GM21390 (cell line): Measurements from ENCODE around the gene DEUP1.
A peak's percentile ranks its signal among the peaks of the same experiment; 100 is the strongest.
"Not testable (repeated sequence)": the region's sequence is repeated elsewhere in the genome, so short reads cannot be mapped to it uniquely, and the experiment has no call there.

Experiments used
- ATAC-seq: cut with Tn5 transposase; IDR thresholded peaks from one replicate; pipeline ENCODE4 v1.9.1; 2021; ENCODE audit not compliant: unreplicated experiment

DEUP1 gene, protein sequence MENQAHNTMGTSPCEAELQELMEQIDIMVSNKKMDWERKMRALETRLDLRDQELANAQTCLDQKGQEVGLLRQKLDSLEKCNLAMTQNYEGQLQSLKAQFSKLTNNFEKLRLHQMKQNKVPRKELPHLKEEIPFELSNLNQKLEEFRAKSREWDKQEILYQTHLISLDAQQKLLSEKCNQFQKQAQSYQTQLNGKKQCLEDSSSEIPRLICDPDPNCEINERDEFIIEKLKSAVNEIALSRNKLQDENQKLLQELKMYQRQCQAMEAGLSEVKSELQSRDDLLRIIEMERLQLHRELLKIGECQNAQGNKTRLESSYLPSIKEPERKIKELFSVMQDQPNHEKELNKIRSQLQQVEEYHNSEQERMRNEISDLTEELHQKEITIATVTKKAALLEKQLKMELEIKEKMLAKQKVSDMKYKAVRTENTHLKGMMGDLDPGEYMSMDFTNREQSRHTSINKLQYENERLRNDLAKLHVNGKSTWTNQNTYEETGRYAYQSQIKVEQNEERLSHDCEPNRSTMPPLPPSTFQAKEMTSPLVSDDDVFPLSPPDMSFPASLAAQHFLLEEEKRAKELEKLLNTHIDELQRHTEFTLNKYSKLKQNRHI

DNA sequence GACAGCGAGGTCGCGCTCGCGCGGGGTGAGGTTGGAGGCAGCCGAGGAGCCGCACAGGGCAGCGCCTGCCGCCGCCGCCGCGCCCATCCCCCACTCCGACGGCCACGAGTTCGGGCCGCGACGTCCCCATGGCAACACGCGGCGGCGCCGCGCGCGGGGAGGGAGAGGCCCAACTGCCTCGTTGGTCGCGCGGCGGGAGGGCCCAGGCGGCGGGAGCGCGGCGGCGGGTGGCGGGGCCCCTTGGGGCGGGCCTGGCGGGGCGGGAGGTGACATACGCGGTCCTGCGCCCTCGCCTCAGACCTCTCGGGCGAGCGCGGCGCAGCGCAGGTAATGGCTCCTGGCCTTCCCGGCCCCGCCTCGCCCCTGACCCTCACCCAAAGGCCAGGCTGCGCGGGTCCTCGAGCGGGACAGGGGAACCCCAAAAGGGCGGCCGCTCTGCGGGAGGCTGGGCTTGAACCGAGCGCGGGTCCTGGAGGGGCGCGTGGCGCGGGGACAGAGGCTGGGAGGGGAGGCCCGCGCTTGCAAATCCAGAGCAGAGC is at the start of gene DEUP1:
TSS of gene DEUP1 (plus strand) at position 297 of the 539 bp plus-strand sequence. CDS start 1,518 bp downstream, outside the sequence.
- ATAC-seq: no peak

DNA sequence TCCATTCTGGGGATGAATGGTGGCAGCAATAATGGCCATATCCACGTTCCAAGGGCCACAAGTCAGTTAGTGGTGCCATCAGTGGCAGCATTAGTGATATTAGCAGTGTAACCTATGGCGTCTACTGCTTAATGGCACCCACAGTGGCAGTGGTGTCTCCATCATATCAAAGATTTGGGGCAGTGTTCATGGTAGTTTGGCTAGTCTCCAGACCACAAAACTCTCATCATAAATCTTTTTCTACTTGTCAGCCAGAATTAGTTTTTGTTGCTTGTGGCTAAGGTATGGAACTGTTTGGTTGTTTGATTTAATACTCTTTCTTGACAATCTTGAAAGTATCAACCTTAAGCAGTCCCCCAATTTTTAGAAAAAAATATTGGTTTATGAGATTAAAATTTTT is 45.1 kb upstream of the DEUP1 start:
- ATAC-seq: no peak

DNA sequence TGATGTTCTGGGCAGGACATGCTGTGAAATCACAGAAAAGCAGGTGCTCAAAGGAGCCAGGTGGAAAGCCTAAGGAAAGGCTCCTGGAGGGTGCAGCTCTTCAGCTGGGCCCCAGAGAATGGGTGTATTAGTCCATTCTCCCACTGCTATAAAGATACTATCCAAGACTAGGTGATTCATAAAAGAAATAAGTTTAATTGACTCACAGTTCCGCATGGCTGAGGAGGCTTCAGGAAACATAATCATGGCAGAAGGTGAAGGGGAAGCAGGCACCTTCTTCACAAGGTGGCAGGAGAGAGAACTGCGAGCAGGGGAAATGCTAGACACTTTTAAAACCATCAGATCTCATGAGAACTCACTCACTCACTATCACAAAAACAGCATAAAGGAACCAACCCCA is 43.1 kb upstream of the DEUP1 start:
- ATAC-seq: no peak

DNA sequence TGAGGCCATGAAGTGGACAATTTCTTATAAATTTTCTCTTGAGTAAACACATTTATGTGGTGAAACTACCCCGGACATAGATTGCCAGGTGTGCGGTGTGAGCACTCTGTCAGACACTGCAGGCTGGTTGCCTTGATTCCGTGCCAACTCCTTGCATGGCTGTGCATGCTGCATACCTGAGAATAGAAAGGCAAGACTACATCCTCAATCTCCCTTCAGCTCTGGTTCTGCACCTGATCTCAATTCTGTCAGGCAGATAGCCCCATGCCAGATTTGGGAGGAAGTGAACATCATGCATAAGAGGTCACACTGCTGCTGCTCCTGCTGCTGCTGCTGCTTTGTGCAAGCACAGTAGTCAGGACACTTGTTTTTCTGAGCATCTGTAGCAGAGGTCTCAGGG is 42.5 kb upstream of the DEUP1 start:
- peak; percentile 59 for ATAC-seq

DNA sequence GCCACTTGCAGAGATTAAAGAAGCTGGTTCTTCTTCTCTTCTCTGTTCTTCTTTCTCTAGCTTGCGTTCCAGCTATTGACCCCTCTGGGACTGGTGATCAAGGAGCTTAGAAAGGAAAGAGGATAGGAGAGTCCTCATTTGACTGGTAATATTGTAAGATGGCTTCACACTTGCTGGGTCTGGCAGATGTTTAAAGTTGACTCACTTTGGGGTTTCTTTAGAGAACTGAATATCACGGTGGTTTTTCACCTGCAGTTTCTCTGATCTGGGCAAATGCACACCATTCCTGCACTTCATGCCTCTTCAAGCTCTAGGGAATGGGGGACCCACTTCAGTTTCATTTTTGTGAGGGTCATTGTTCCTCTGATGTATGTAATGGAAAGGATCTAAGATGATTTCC is 41.8 kb upstream of the DEUP1 start:
- peak; percentile 42 for ATAC-seq

DNA sequence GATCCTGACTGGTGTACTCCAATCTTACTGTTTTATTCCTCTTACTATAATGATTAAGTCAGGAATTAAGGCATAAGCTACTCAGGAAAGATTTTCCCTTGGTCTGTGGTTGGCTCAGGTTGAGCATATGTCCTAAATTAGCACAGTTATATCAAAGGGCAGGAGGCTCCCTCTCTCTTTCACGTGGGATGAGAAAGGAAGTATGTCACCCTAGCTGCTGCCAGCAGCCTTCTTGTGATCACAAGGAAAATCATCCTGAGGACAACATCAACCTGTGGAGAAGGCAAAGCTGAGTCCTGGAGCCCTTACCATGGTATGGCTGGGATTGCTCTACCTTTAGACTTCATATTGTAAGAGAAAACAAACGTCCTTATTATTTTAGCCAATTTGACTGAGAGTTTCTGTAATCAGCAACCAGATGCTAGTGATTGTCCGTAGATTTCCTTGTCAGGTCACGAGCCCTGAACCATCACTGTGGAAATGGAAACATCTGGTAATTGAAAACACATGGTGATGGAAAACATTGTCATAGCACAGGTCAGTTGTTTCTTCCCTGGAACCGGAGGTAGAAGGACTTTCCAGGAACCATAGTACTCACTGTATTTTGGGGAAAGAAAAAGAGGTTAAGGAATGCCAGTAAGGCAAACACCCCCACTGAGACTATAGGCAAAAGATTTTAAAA is 40.6 kb upstream of the DEUP1 start:
- no peak for ATAC-seq

DNA sequence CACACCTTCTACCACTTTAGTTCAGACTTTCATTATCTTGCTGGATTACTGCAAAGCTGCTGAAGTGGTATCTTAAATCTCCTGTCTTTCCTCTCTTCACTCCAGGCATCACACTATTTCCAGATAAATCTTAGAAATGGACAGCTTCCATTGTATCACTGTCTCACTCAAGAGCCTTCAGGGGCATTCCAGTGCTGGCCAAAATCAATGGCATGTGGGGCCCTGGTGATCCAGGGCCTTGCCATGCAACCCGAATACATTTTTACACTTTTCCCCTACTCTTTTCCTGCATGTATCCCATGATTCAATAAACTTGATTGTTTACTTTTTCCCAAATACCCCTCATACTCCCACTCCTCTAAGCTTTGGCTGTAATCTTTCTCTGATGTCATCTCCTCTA is 39.4 kb upstream of the DEUP1 start:
- ATAC-seq: no peak

DNA sequence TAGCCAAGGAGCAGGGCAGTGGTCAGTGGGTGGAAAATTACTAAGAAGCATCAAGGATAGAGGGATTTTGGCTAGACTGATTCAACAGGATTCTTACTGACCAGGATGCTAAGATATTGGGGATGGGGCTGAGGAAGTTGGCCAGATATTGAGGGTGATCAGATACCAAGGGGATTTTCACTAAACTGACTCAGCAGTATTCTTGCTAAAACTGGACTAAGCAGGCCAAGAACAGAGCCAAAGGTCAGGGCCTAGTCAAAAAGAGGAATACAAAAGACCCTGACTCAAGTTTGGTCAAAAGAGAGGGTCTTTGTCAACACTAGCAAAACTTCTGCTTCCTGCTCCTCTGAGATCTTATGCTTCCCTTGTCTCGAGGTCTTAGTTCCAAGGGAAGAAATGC is 38.6 kb upstream of the DEUP1 start:
- no peak for ATAC-seq

DNA sequence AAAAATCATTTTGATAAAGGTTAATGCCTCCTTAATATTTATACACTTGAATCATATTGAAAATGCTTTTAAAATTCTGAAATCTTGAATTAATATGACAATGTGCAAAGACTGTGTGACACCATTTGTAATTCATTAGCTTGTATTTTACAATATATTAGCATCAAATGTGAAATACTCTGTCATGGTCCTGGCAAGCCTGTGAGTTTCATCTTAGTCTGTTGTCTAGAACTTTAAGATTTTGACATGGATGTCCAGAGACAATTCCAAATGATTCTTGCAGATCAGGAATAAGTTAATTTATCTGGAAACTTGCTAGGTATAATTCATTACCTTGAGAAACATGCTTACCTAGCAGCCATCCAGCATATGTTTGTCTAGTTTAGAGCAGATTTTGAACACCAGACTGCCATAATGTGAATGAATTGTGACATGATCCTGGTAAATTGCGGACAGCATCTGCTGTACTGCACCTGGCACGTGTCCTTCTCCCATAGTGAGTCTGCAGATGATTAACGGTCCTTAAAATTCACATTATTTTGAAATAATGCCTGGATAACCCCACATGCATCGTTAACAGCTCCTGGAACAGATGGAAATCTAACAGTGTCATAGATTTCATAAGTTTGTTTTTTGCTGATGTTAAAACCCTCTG is 34.5 kb upstream of the DEUP1 start:
- ATAC-seq: no peak

DNA sequence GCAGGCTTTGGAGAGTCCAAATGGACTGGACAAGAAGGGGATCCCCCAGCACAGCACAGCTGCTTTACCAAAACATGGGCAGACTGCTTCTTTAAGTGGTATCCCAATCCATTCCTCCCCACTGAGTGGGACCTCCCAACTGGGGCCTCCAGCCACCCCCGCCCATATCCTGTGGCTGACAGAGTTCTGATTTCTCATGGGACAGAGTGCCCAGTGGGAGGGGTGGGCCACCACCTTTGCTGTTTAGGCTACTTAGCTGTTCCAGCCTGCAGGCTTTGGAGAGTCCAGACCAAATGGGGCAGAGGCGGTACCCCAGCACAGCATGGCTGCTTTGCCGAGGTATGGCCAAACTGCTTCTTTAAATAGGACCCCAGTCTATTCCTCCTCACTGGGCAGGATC is 26.9 kb upstream of the DEUP1 start:
- ATAC-seq: no peak

DNA sequence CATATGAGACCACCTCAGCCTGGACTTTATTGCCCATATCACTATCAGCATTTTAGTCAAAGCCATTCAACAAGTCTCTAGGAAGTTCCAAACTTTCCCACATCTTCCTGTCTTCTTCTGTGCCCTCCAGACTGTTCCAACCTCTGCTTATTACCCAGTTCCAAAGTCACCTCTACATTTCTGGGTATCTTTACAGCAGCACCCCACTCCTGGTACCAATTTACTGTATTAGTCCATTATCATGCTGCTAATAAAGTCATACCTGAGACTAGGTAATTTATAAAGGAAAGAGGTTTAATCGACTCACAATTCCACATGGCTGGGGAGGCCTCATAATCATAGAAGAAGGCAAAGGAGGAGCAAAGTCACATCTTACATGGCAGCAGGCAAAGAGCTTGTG is 16.1 kb upstream of the DEUP1 start:
- ATAC-seq: not testable (repeated sequence)

DNA sequence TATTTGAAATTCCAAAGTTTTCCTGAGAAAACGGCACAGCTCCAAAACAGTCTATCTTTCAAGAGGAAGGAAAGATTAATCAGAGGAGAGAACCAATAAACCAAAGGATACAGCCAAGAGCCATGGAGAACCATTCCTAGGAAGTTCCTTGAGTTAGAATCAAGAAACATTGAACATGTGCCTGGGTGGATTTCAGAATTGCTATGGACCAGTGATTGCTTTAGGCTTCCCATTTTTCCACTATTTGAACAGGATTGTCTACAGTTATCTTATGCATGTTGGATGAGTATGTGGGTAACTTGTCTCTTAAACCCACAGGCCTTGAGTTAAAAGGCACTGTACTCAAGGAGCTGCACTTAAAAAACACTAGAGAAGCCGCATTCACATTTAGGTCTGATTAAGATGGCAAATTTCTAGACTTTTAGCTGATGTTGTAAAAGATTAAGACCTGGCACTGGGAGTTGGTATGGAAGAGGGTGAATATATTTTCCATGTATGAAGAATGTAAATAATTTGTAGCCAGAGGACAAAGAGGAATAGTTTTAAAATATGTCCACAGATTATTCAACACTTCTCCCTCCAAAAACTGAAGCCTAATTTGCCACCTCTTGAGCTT is 11.2 kb upstream of the DEUP1 start:
- ATAC-seq: no peak

DNA sequence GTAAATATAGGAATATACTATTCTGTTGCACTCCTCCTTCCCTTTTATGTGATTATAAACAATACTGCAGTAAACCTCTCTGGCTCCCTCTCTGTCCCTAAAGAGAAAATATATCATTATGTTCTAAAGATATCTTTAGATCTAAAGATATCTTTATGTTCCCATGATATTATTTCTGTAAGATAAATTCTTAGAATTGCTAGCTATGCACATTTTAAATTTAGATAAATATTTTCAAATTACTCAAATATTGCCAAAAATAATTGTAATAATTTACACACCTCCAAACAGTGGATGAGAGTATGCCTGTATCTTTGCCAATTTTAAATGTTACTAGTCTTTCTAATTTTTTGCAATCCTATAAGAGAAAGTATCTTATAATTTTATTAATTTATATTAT is 10.3 kb upstream of the DEUP1 start:
- no peak for ATAC-seq

DNA sequence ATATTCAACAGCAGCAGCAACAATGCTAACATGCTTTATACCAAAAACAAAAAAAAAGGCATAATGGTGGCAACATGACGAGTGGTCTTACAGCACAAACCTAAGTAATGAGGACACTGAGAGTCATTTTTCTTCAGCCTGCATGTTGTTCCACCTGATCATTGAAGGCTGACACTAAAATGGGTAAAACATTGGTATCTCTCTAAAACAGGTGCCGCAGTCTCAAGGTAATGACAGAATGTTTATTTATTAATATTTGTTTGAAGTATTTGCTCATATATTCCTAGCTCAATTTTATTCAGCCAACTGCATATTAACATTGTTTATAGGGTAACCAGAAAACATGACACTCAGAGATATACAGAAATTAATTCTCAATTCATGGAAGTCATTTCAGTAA is 8.3 kb upstream of the DEUP1 start:
- no peak for ATAC-seq

DNA sequence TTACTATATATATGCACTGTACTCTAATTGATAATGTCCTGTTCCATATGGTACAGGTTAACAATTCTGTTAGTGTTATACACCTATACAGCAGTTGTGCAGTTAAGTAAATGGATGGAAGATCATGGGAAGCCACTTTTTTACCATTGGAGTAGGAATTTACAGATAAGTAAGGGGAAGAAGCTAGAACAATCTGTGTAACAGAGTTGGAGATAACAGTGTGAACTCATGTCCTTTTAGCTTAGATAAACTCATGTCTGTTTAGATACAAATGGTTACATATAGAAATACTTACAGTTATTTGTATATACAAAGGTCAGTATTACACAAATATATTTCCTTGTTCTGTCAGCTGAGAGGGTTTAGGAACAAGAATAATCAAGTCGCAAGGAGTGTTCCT is 6.8 kb upstream of the DEUP1 start:
- ATAC-seq: no peak

DNA sequence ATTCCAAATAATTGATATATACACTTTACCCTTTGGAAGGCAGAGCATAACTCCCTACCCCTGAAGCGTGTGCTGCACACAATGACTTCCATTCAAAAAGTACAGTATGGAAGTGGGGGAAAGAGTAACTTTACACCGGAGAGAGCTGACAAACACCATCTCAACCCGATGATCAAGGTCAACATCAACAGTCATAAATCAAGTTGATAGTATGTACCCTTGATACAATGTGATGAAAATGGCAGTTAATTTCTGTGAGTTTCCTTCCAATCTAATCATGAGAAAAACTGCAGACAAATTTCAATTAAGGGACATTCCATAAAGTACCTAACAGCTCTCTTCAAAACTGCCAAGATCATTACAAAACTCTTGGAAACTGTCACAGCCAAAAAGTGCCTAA is 6.0 kb upstream of the DEUP1 start:
- no peak for ATAC-seq

DNA sequence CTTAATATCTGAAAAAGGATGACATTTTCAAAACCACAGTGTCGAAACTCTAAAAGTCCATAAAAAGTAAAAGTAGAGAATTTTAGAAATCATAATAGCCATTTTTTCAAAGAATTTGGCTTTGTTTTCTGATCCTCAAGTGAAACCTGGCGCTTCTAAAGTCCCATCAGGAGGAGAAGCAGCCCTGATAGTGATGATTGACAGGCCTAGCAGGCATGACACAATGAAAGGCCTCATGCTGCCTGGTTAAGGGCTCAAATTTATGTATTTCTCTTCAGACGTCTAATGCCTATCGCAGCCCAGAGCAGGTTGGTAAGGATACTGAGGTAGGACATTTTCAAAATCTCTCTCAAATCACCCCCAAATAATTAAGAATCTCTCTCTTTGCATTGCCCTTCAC is 3.9 kb upstream of the DEUP1 start:
- ATAC-seq: no peak

DNA sequence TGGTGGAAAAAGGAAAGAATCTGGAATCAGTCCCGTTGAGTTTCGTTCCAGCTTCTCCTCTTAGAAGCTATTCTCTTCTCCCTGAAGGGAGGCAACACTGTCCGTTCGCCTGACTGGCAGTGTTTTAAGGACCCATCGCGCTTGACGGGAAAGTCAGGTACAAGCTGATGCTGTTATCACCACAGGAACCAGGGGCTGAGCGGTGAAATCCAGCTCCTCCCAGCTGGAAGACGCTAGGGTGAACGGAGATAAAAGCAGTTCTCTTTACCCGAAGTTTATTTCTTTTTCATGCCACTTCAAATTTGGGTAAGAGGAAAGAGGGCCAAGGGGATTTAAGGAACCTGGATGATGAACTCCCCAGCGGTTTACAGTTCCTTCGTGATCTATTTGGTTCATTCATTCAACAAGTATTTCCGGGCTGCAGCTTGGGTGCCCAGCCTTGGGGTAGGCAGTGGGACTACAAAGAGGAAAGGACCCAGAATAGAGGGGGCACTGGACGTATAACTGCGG is 551 bp upstream of the DEUP1 start:
- no peak for ATAC-seq

DNA sequence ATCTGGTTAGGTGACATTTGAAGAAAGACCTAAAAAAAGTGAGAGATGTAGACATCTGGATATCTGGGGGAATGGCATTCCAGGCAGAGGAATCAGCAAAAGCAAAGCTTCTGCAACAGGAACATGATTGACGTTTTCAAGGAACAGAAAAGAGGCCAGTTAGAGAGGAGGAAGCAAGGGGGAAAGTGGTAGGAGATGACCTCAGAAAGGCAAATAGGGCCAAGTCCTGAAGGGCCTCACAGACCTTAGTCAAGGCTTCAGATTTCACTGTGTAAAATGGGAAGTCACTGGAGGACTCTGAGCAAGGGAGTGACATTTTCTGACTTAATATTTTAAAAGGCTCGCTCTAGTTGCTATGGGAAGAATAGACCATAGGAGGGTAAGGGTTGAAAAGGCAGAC is 9.7 kb downstream of the DEUP1 start:
- no peak for ATAC-seq

DNA sequence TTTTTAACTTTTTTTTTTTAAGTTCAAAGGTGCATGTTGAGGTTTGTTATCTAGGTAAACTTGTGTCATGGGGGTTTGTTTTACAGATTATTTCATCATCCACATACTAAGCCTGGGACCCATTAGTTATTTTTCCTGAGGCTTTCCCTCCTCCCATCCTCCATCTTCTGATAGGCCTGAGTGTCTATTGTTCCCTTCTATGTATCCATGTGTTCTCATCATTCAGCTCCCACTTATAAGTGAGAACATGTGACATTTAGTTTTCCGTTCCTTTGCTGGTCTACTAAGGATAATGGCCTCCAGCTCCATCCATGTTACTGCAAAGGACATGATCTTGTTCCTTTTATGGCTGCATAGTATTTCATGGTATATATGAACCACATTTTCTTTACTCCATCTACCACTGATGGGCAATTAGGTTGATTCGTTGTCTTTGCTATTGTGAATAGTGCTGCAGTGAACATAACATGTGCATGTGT is 14.4 kb downstream of the DEUP1 start:
- no peak for ATAC-seq

DNA sequence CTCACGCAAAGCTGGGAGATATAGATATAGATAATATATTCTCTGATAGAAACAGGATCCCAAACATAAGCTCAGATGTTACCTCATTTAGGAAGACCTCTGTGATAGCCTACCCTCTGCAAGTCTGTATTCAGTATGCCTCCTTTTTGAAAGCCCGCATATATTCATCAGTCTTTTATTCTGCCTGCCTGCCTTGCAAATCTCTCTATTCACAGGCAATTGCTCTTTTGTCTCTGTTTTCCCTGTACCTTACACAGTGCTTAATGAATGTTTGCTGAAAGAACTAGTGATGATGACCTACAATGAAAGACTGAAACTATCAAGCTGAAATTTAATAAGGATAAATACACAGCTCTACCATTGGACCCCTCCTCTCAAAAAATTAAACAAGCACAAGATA is 18.4 kb downstream of the DEUP1 start:
- no peak for ATAC-seq
